Tibial artery (tissue), 4 donors: Measurements from ENCODE around the gene MUC2.

Experiments used
- DNase-seq, 2 donors: peaks; one replicate each; pipeline ENCODE4 v3.0.0-alpha.2; 2019
- H3K27ac ChIP-seq, 2 donors: fragments of 200-600 bp; sonication (generic) in 1 of 2; 1 replicate in 1 of 2; 2 replicates in 1 of 2; pipeline ENCODE4 v1.5.1; 2018 to 2019; ENCODE audit warnings: mild to moderate bottlenecking in 1 of 2
- H3K27me3 ChIP-seq, 2 donors: fragments of 200-600 bp; sonication (generic) in 1 of 2; one replicate each; pipeline versions ENCODE4 v1.5.1 to v1.6.0; 2016 to 2019
- H3K36me3 ChIP-seq, 3 donors: fragments of 200-600 bp; sonication (generic) in 2 of 3; one replicate each; pipeline ENCODE4 v1.5.1; 2016 to 2019; ENCODE audit warnings: mild to moderate bottlenecking in 2 of 3
- H3K4me1 ChIP-seq, 4 donors: fragments of 200-600 bp; sonication (generic) in 2 of 4; 1 replicate in 3 of 4; 2 replicates in 1 of 4; pipeline ENCODE4 v1.5.1; 2016 to 2019
- H3K4me3 ChIP-seq, 2 donors: fragments of 200-600 bp; sonication (generic) in 1 of 2; 1 replicate in 1 of 2; 2 replicates in 1 of 2; pipeline ENCODE4 v1.5.1; 2018 to 2019; ENCODE audit warnings: mild to moderate bottlenecking in 2 of 2
- H3K9me3 ChIP-seq, 3 donors: fragments of 200-600 bp; sonication (generic) in 1 of 3; one replicate each; pipeline ENCODE4 v1.5.1; 2016 to 2019
- CTCF ChIP-seq, 2 experiments: fragments of 200-600 bp in 1 of 2; fragments of 450-650 bp in 1 of 2; IDR thresholded peaks; one replicate each; pipeline ENCODE4 v1.5.1; 2017 to 2019; ENCODE audit warnings: antibody characterized with exemption in 2 of 2, mild to moderate bottlenecking in 1 of 2, moderate library complexity in 1 of 2
- intact Hi-C: fragments of 100-400 bp; cut with DNase I; formaldehyde crosslinking; loops from one replicate; pipeline ENCODE4 v1.15.0; 2023; ENCODE audit warnings: low total_unique reads

The MUC2 gene

GRCh38 chr11:1121813-1122663, 47.4 kb downstream of the MUC2 start:
- Histone ChIP-seq H3K27me3 (peaks cover 0 to 61% of the 10 kb centered on the region in 2 donors), H3K4me3 (no peak overlapping the region), H3K27ac (no peak overlapping the region), H3K4me1 (no peaks in the 10 kb centered on the region), H3K9me3 (no peaks in the 10 kb centered on the region), H3K36me3 (no peaks in the 10 kb centered on the region)
- intact Hi-C loops: no loop called here
- no peak for TF ChIP-seq CTCF (IDR thresholded peaks at IDR 0.05)
- DNase-seq: peak; percentile 3 to 43

GRCh38 chr11:1122664-1123002, 48.0 kb downstream of the MUC2 start:
- H3K9me3 ChIP-seq: no peaks in the 10 kb centered on the region
- no peak overlapping the region for H3K4me3 ChIP-seq
- intact Hi-C loops: no loop called here
- H3K4me1 ChIP-seq: no peaks in the 10 kb centered on the region
- DNase-seq: peak; percentile 11 to 29
- H3K27me3 ChIP-seq: peaks cover 0 to 67% of the 10 kb centered on the region in 2 donors
- H3K27ac ChIP-seq: no peak overlapping the region
- no peak for TF ChIP-seq CTCF (IDR thresholded peaks at IDR 0.05)
- no peaks in the 10 kb centered on the region for H3K36me3 ChIP-seq

- H3K4me3 ChIP-seq: no peak overlapping the region
- no peak overlapping the region for H3K27ac ChIP-seq
- DNase-seq: peak in 1 of 2 donors; percentile 42
- H3K36me3 ChIP-seq: no peaks in the 10 kb centered on the region
- intact Hi-C loops: no loop called here
- no peaks in the 10 kb centered on the region for H3K9me3 ChIP-seq
- peaks cover 0 to 70% of the 10 kb centered on the region in 2 donors for H3K27me3 ChIP-seq
- no peaks in the 10 kb centered on the region for H3K4me1 ChIP-seq
- TF ChIP-seq CTCF (IDR thresholded peaks at IDR 0.05): no peak
Observed at GRCh38 chr11:1123970-1124369, 49.3 kb downstream of the MUC2 start.
